GM12878 (cell line): ENCODE measurements around the gene LPAR3. TPM values are rescaled to one million over a fixed set of nuclear protein-coding genes. Genes with fewer than 3 reads are reported as not detected.

Source experiments
- ATAC-seq: fragments of 200-7000 bp; cut with Tn5 transposase; 3 replicates; pipeline ENCODE4 v1.9.1; 2020; ENCODE audit warnings: mild to moderate bottlenecking, moderate library complexity
- BruUV-seq: library from RNA; stranded (reverse); fragments of 400-500 nt; replicated peaks from 2 replicates; lab custom pipeline; 2021; lab: Mats Ljungman, UMichigan
- CTCF ChIA-PET: fragments of 300-600 bp; sonication (Branson Sonifier 250); formaldehyde crosslinking; extraction: SDS; loops from one replicate; lab custom pipeline; 2021; ENCODE audit warnings: inconsistent platforms; lab: Yijun Ruan, JAX
- POLR2A ChIA-PET: fragments of 350-600 bp; formaldehyde crosslinking; extraction: SDS; loops from one replicate; lab custom pipeline; 2021; ENCODE audit warnings: inconsistent platforms; lab: Charles Lee
- RAD21 ChIA-PET: fragments of 300-600 bp; sonication (Branson Sonifier 250); formaldehyde crosslinking; loops from one replicate; lab custom pipeline; 2023; ENCODE audit warnings: antibody characterized with exemption; ENCODE audit not compliant: unreplicated experiment; lab: Charles Lee
- SMC1A ChIA-PET: fragments of 300-600 bp; sonication (Branson Sonifier 250); formaldehyde crosslinking; loops from one replicate; lab custom pipeline; 2023; ENCODE audit not compliant: unreplicated experiment, uncharacterized antibody; lab: Charles Lee
- DNase-seq: peaks from one replicate; pipeline ENCODE4 v3.0.0-alpha.2; 2011; ENCODE audit warnings: low read depth, low spot score
- FAIRE-seq: peaks from 3 replicates; lab custom pipeline; 2011; peaks lifted over from hg19 to GRCh38; lab: Jason Lieb, UNC
- H2AFZ ChIP-seq: 2 replicates; pipeline ENCODE4 v1.6.0; 2011; ENCODE audit warnings: low read depth, low read length, control low read depth; ENCODE audit not compliant: control insufficient read depth
- H3K27ac ChIP-seq: 2 replicates; pipeline ENCODE4 v1.5.1; 2011; ENCODE audit warnings: control low read depth; ENCODE audit not compliant: control insufficient read depth, insufficient read depth
- H3K27me3 ChIP-seq, 2 experiments: replicated peaks in 1 of 2; 2 replicates each; pipeline versions ENCODE4 v1.6.0 to v1.6.1; 2011; ENCODE audit warnings: low read length in 1 of 2; ENCODE audit not compliant: control insufficient read depth in 2 of 2, insufficient read depth in 2 of 2
- H3K36me3 ChIP-seq, 2 experiments: 2 replicates each; pipeline ENCODE4 v1.5.1; 2011; ENCODE audit warnings: low read length in 1 of 2; ENCODE audit not compliant: control insufficient read depth in 2 of 2, insufficient read depth in 2 of 2
- H3K4me1 ChIP-seq: 2 replicates; pipeline ENCODE4 v1.6.1; 2011; ENCODE audit warnings: mild to moderate bottlenecking, low read length, moderate library complexity, mixed read lengths; ENCODE audit not compliant: control insufficient read depth, insufficient read depth
- H3K4me2 ChIP-seq: 2 replicates; pipeline ENCODE4 v1.6.0; 2011; ENCODE audit warnings: control low read depth; ENCODE audit not compliant: control insufficient read depth, insufficient read depth
- H3K4me3 ChIP-seq: fragments of 200-600 bp; sonication (generic); 2 replicates; pipeline ENCODE4 v1.5.1; 2016
- H3K79me2 ChIP-seq: 2 replicates; pipeline ENCODE4 v1.6.0; 2011; ENCODE audit warnings: low read length; ENCODE audit not compliant: control insufficient read depth, insufficient read depth
- H3K9ac ChIP-seq: 2 replicates; pipeline ENCODE4 v1.8.0; 2011; ENCODE audit warnings: low read length, control low read depth, mixed read lengths; ENCODE audit not compliant: control insufficient read depth, insufficient read depth
- H3K9me3 ChIP-seq: replicated peaks from 3 replicates; pipeline ENCODE4 v1.5.1; 2011; ENCODE audit warnings: mild to moderate bottlenecking, low read length; ENCODE audit not compliant: control insufficient read depth, insufficient read depth
- H4K20me1 ChIP-seq: 2 replicates; pipeline ENCODE4 v1.6.0; 2011; ENCODE audit not compliant: control insufficient read depth, insufficient read depth
- BHLHE40 ChIP-seq, 2 experiments: fragments of 450-650 bp in 1 of 2; IDR thresholded peaks; 2 replicates each; pipeline ENCODE4 v1.6.1; 2011 to 2017; ENCODE audit warnings: low read depth in 2 of 2, borderline replicate concordance in 1 of 2, improper control_type of control experiment in 1 of 2, low read length in 1 of 2, mild to moderate bottlenecking in 1 of 2
- CEBPB ChIP-seq, 2 experiments: fragments of 150-350 bp in 1 of 2; IDR thresholded peaks; 2 replicates each; pipeline ENCODE4 v1.6.1; 2012 to 2014; ENCODE audit warnings: low read depth in 2 of 2, low read length in 2 of 2, borderline replicate concordance in 1 of 2, inconsistent platforms in 1 of 2
- FOXM1 ChIP-seq: IDR thresholded peaks from 2 replicates; pipeline ENCODE4 v1.6.1; 2012; ENCODE audit warnings: low read depth, mild to moderate bottlenecking, inconsistent platforms, low read length, moderate library complexity
- RAD21 ChIP-seq: IDR thresholded peaks from 2 replicates; pipeline ENCODE4 v1.6.1; 2011; ENCODE audit warnings: mild to moderate bottlenecking, low read depth, low read length, moderate library complexity; ENCODE audit not compliant: insufficient read depth
- SMC3 ChIP-seq: IDR thresholded peaks from 2 replicates; pipeline ENCODE4 v1.6.1; 2011; ENCODE audit warnings: low read length, improper control_type of control experiment, borderline replicate concordance
- YY1 ChIP-seq: IDR thresholded peaks from 2 replicates; pipeline ENCODE4 v1.6.1; 2011; ENCODE audit warnings: low read depth, mild to moderate bottlenecking, low read length
- WGBS: methylation state at CpG from one replicate; pipeline ENCODE4 v1.1.6; 2016; ENCODE audit warnings: low lambda C conversion rate; ENCODE audit not compliant: insufficient replicate concordance, insufficient coverage; ENCODE audit errors: missing lambda C conversion rate; 5-methylcytosine and 5-hydroxymethylcytosine counted together
- in situ Hi-C: fragments of 300-500 bp; cut with MboI; formaldehyde crosslinking; loops from 9 replicates; pipeline ENCODE4 v1.14.3; 2018; ENCODE audit warnings: mixed read lengths
- intact Hi-C: fragments of 100-400 bp; cut with micrococcal nuclease; formaldehyde crosslinking; loops from one replicate; pipeline ENCODE4 v1.14.2; 2022; ENCODE audit not compliant: unreplicated experiment
- polyA plus RNA-seq, 11 experiments: library from polyadenylated mRNA; depleted of rRNA in 4 of 11; unstranded in 6 of 11; stranded (reverse) in 5 of 11; fragments of >200 nt; fragmentation: Nextera tagmentation in 4 of 11; fragmentation: Illumina TruSeq in 1 of 11; extraction: Ambion mirVana in 4 of 11; extraction: Trizol in 1 of 11; gene quantifications; 1 replicate in 1 of 11; 2 replicates in 10 of 11; pipeline versions ENCODE4 v1.2.1 to v1.2.3, GENCODE V29; 2011 to 2016; ENCODE audit warnings: inconsistent platforms in 2 of 11, missing spikeins in 2 of 11, low read depth in 1 of 11
- total RNA-seq, 4 experiments: library from RNA; depleted of rRNA in 3 of 4; stranded (reverse); fragments of >200 nt in 3 of 4; fragmentation: Illumina TruSeq in 1 of 4; extraction: Trizol in 1 of 4; gene quantifications; 2 replicates each; pipeline versions ENCODE4 v1.2.1 to v1.2.3, GENCODE V29; 2013 to 2021
- TF ChIP-seq, protein P1 (sequence below), 3 experiments: IDR thresholded peaks in 2 of 3; conservative IDR thresholded peaks in 1 of 3; 2 replicates each; pipeline ENCODE4 v1.5.1; 2011; ENCODE audit warnings: low read depth in 3 of 3, low read length in 3 of 3, mild to moderate bottlenecking in 3 of 3, control low read depth in 2 of 3, moderate library complexity in 2 of 3, inconsistent platforms in 1 of 3, mixed read lengths in 1 of 3; ENCODE audit not compliant: control insufficient read depth in 2 of 3, insufficient read depth in 1 of 3; ENCODE audit errors: extremely low read depth in 1 of 3

LPAR3 gene
- total and polyA plus RNA-seq, 10 of the 15 experiments (the other 5 are each of a cell fraction or from before 2014, with no cell fraction given) = 0.03 to 0.31 (median 0.09) TPM; not detected in 3

DNA sequence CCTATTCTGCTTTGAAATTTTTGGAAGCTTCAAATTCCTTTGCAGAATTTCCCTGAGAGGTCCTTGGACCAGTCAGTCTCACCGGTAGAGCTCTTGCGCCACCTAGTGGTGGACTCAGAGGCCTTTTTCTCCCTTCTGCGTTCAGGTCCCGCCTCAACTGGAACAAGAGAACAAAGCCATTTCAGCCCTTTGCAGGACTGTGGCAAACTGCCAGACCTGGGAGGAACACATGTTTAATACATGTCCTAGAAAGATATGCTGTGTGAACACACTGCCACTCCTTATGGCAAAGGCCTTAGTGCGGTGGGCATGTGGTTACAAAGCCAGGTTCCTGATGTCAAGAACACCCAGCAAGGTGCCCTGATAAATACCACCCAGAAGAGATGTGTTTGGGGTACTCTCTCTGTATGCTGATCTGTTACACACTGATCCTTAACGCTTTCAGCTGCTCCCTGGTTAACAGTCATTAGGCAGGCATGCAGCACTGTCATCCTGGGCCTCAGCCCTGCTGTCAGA, 120.5 kb downstream of the LPAR3 start:
- Histone ChIP-seq H3K27ac (no peak overlapping the region), H2AFZ (no peak overlapping the region), H3K4me2 (no peak overlapping the region), H3K36me3 (no peaks in the 10 kb centered on the region), H3K4me1 (no peaks in the 10 kb centered on the region), H3K79me2 (no peaks in the 10 kb centered on the region), H3K4me3 (no peak overlapping the region), H3K27me3 (no peaks in the 10 kb centered on the region), H3K9me3 (no peaks in the 10 kb centered on the region), H4K20me1 (no peaks in the 10 kb centered on the region), H3K9ac (no peak overlapping the region)
- TF ChIP-seq SMC3 (peak; percentile 75), CEBPB (IDR thresholded peaks at IDR 0.05; ENCODE audit: borderline replicate concordance in 1 of 2, low read depth in 2 of 2, low read length in 2 of 2) (no peak), FOXM1 (no peak), RAD21 (peak; percentile 93), YY1 (0 out of 2 replicates have a peak, but pooled peaks have one; percentile 46), BHLHE40 (IDR thresholded peaks at IDR 0.05; ENCODE audit: borderline replicate concordance in 1 of 2, low read depth in 2 of 2, low read length in 1 of 2) (0 out of 4 replicates have a peak, but pooled peaks of 1 of the 2 experiments have one; percentile 24)
- TF ChIP-seq, protein P1, sequence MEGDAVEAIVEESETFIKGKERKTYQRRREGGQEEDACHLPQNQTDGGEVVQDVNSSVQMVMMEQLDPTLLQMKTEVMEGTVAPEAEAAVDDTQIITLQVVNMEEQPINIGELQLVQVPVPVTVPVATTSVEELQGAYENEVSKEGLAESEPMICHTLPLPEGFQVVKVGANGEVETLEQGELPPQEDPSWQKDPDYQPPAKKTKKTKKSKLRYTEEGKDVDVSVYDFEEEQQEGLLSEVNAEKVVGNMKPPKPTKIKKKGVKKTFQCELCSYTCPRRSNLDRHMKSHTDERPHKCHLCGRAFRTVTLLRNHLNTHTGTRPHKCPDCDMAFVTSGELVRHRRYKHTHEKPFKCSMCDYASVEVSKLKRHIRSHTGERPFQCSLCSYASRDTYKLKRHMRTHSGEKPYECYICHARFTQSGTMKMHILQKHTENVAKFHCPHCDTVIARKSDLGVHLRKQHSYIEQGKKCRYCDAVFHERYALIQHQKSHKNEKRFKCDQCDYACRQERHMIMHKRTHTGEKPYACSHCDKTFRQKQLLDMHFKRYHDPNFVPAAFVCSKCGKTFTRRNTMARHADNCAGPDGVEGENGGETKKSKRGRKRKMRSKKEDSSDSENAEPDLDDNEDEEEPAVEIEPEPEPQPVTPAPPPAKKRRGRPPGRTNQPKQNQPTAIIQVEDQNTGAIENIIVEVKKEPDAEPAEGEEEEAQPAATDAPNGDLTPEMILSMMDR (IDR thresholded peaks at IDR 0.05 in 2 of 3, conservative IDR thresholded peaks at IDR 0.05 in 1 of 3; ENCODE audit: control insufficient read depth in 2 of 3, extremely low read depth in 1 of 3, insufficient read depth in 1 of 3, low read depth in 3 of 3, low read length in 3 of 3) = peak; percentile 78 to 89 (median 87)
- ATAC-seq (peak; percentile 96), DNase-seq (no peak), FAIRE-seq (peak; percentile 84)
- ChIA-PET CTCF (interaction anchor here (0.6 to 6.2 kb wide), 32 partner anchors 10 to 792 kb away, joined by 3 to 41 read pairs (median 3); partner anchors contain the start of gene PRKACB), SMC1A (interaction anchor here (0.7 to 2.4 kb wide), 17 partner anchors 10 to 338 kb away, joined by 3 to 10 read pairs (median 3); no protein-coding TSS in a partner anchor), POLR2A (no interaction called here), RAD21 (interaction anchor here (0.6 to 2.4 kb wide), 11 partner anchors 10 to 867 kb away, joined by 3 to 12 read pairs (median 4); no protein-coding TSS in a partner anchor)
- in situ Hi-C loops = loop anchor here (25.0 kb wide), 2 partner anchors 635 to 860 kb away; partner anchors contain the start of gene PRKACB
- no TSS peak for BruUV-seq
- intact Hi-C loops = loop anchor here (5.0 kb wide), 2 partner anchors 335 to 865 kb away; no protein-coding TSS in a partner anchor
- 19% methylated on average over 6 of the region's 6 CpGs for WGBS
